ENCODE results near the gene ZNF521.

The ZNF521 gene

GRCh38 chr18:25077038-25077943 is 274.7 kb downstream of the ZNF521 start:
- H3K4me3 ChIP-seq (ENCODE audit: low read depth, low read length): no peak overlapping the region
- no peak for TF ChIP-seq CTCF (IDR thresholded peaks at IDR 0.05; ENCODE audit: low read depth, low read length)
- no peak for TF ChIP-seq POLR2A (IDR thresholded peaks at IDR 0.05; ENCODE audit: extremely low read depth, insufficient read length)
- no peak for TF ChIP-seq MYC (IDR thresholded peaks at IDR 0.05; ENCODE audit: low read depth, low read length)
- TF ChIP-seq MAX (IDR thresholded peaks at IDR 0.05; ENCODE audit: low read depth, low read length): no peak
- DNase-seq (ENCODE audit: low read depth): no peak

- no peak overlapping the region for H3K4me3 ChIP-seq (ENCODE audit: low read depth, low read length)
- TF ChIP-seq MAX (IDR thresholded peaks at IDR 0.05; ENCODE audit: low read depth, low read length) (no peak), POLR2A (IDR thresholded peaks at IDR 0.05; ENCODE audit: extremely low read depth, insufficient read length) (no peak), CTCF (IDR thresholded peaks at IDR 0.05; ENCODE audit: low read depth, low read length) (no peak), MYC (IDR thresholded peaks at IDR 0.05; ENCODE audit: low read depth, low read length) (no peak)
- no peak for DNase-seq (ENCODE audit: low read depth)
These were observed 276.2 kb downstream of the ZNF521 start for GRCh38 chr18:25075783-25076182.

DNA sequence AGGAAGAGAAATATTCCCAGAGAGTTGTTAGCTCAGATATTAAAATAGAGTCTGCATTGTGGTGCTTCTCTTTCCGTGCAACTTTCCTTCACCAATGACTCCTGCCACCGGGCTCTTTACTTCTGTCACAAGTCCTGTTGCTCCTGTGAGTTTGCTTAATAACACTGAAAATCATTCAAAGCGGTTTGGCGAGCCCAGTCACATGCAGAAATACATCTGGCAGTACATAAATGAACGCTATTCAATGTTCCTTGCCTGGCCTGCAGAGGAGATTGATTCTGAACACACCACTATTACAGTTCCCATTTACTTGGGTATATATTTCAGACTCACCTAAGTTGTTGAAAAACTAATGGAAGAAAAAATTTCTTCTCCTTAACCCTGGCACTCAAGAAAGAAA is 276.6 kb downstream of the ZNF521 start:
- H3K4me3 ChIP-seq (ENCODE audit: low read depth, low read length): no peak overlapping the region
- TF ChIP-seq MYC (IDR thresholded peaks at IDR 0.05; ENCODE audit: low read depth, low read length) (no peak), MAX (IDR thresholded peaks at IDR 0.05; ENCODE audit: low read depth, low read length) (no peak), CTCF (IDR thresholded peaks at IDR 0.05; ENCODE audit: low read depth, low read length) (no peak), POLR2A (IDR thresholded peaks at IDR 0.05; ENCODE audit: extremely low read depth, insufficient read length) (no peak)
- DNase-seq (ENCODE audit: low read depth): no peak

DNA sequence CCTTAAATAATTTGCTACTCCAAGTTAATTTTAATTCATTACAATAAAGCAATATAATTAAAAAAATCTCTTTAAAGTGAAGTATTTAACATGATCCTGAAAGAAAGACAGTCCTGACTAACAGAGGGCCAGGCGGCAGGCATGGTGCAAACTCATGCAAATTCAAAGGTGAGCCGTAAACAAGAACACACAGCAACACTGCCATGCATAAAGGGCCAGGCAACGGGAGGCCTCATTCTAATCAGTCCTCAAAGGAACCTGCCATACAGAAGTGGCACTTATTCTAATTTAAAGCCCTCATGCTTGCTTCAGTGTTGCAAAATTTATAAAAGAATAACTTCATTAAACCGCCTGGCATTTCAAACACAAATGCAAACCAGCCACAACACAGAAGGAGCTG is 277.0 kb downstream of the ZNF521 start:
- no peak for DNase-seq (ENCODE audit: low read depth)
- TF ChIP-seq MAX (IDR thresholded peaks at IDR 0.05; ENCODE audit: low read depth, low read length) (no peak), CTCF (IDR thresholded peaks at IDR 0.05; ENCODE audit: low read depth, low read length) (no peak), MYC (IDR thresholded peaks at IDR 0.05; ENCODE audit: low read depth, low read length) (no peak)
- H3K4me3 ChIP-seq (ENCODE audit: low read depth, low read length): no peak overlapping the region

DNA sequence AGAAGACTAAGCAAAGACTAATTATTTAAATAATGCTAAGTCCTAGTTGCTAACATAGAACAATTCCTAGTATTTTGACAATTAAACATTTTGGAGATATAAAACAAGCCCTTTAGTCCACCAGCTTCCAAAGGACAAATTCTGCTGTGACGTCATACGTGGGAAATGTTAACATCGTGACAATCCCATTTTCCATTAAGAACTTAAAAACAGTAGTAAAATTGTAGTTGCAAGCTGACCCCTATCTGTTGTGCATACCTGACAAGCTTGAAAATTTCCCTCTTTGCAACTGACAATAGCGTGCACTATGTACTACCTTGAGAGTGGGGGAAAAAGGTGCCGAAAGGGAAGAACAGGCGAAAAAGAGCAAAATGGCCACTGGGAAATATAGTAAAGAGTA is 279.8 kb downstream of the ZNF521 start:
- H3K4me3 ChIP-seq (ENCODE audit: low read depth, low read length): no peak overlapping the region
- DNase-seq (ENCODE audit: low read depth): no peak
- no peak for TF ChIP-seq CTCF (IDR thresholded peaks at IDR 0.05; ENCODE audit: low read depth, low read length)
